Activated gamma-delta T cell treated with Interleukin-2 at 50 U/mL for 16 hours (primary cell): ENCODE measurements around the gene TENM4.
"Not testable (repeated sequence)": the region's sequence is repeated elsewhere in the genome, so short reads cannot be mapped to it uniquely, and the experiment has no call there.

Experiments used
- DNase-seq: peaks from one replicate; pipeline ENCODE4 v3.0.0-alpha.2; 2020

TENM4 gene

DNA sequence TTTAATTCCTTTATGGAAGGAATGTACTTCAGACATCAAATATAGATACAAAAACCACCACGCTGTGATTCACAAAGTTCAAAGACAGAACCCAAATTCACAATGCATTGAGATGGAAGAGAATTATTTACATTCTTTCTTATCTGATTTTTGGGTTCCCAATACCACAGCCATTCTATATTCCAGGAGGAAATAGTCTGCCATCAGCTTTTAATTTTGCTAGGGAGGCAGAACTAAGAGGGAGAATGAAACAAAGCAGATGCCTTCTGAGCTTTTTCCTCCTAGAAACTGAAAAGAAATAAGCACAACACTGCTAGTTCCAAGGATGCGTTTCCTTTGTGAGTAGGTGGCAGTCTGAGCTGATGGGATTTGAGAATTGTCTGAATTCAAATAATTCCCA lies 583.1 kb downstream of the TENM4 start:
- DNase-seq = no peak

GRCh38 chr11:78856211-78856610 lies 584.6 kb downstream of the TENM4 start:
- DNase-seq = no peak

DNA sequence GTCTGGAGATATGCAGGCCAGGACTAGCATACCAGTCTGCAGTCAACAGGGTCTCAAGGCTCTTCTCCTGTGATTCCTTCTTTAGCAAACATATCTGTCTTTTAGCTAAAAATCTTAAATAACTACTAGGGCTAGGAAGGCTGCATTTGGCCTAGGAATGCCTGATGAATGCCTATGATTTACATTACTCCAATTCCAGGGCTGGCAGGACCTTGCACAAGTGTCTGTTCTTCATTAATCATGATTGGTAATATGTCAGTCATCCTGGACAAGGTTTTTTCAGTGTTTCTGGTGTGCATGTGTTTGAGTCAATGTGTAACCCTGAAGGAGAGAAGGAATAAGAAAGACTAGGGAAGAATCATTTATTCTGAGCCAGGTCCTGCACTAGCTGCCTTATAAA lies 585.7 kb downstream of the TENM4 start:
- no peak for DNase-seq

- no peak for DNase-seq
These were observed 587.3 kb downstream of the TENM4 start for GRCh38 chr11:78853521-78853920.

DNA sequence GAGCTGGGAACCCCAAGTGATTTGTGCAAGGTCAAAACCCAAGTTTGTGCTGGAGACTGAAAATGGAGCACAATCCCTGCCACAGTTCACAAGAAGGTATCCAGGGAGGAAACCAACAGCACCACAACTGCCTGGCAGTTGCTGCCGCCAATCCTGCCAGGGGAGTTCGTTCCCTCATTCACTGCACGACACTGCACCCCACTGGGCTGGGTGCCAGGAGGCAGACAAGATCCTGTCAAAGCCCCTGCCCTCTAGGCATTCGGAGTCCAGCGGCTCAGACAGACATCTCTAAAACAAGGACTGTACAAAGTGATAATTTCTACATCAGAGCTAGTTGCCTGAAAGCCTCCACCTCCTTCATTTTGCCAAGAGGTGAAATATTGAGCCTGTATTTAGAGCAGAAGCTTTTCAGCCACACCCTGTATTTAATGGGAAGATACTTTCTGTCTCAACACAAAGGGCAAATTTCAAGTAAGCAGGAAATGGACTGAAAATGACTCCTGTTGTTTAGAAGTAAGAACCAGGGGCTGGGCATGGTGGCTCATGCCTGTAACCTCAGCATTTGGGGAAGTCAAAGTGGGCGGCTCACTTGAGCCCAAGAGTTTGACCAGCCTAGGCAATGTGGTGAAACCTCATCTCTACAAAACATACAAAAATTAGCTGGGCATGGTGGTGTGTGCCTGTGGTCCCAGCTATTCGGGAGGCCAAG lies 588.8 kb downstream of the TENM4 start:
- no peak for DNase-seq

- DNase-seq = no peak
These were observed 590.8 kb downstream of the TENM4 start for GRCh38 chr11:78850078-78850477.

GRCh38 chr11:78846269-78846668 lies 594.6 kb downstream of the TENM4 start:
- DNase-seq = no peak

DNA sequence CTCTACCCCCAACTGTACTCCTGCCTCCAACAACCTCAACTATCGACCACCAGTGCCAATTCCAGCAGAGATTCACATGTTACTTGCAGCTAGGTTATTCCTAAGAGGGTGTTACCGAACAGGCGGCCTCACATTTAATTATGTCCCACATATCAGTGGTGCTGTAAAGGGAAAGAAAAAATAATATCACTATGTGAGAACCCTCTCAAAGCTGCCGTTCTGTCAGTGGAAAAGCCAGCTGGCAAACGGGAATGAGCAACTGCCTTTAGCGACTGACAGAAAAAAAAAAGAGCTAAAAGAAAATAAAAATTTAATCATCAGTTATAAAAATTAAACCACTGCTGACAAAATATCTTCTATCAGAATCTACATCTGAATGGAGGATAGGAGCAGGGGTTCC lies 595.3 kb downstream of the TENM4 start:
- no peak for DNase-seq

DNA sequence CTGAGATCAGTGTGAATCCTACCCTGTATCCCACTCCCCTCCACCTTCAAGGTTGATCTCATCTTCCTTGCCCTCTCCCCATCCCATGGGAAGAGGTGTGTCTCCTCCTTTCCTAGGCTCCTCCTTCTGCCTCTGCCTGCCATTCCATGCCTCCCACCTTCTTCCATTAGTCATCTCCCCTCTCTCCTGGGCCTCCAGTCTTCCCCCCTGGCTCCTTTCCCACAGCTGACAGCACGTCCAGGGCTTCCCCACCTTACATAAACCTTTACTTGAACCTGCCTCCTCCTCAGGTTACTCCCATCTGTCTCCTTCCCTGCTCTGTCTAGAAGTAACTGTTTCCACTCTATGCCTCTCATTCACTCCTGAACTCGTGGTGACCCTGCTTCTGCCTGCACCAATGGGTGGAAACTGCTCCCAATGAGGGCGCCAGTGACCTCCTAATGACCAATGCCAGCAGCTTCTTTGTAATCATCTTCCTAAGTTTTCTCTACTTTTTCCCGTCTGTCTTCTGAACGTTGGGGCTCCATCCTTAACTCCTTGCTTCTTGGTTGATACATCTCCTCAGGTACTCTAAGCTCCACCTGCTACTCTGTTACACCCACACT lies 599.3 kb downstream of the TENM4 start:
- DNase-seq = no peak

GRCh38 chr11:78840623-78841022 lies 600.2 kb downstream of the TENM4 start:
- DNase-seq = no peak

GRCh38 chr11:78840200-78840599 lies 600.6 kb downstream of the TENM4 start:
- no peak for DNase-seq

DNA sequence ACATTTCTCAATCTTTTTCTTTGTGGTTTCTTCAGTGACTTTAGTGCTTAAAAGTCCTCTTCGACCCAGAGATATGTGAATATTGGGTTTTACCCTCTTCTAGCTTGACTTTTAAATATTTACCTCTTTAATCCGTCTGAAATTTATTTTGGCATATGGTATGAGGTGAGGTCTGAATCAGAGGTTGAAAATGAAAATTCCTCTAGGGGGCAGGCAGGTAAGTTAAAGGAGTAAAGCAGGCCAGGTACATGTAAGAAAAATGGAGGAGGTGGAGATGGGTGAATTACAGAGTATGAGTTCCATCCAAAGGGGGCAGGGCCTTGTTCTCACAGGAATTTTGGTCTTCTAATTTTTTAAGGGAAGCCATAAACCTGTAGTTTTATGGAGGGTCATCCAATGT lies 602.4 kb downstream of the TENM4 start:
- no peak for DNase-seq

GRCh38 chr11:78835646-78836045 lies 605.2 kb downstream of the TENM4 start:
- DNase-seq = no peak

DNA sequence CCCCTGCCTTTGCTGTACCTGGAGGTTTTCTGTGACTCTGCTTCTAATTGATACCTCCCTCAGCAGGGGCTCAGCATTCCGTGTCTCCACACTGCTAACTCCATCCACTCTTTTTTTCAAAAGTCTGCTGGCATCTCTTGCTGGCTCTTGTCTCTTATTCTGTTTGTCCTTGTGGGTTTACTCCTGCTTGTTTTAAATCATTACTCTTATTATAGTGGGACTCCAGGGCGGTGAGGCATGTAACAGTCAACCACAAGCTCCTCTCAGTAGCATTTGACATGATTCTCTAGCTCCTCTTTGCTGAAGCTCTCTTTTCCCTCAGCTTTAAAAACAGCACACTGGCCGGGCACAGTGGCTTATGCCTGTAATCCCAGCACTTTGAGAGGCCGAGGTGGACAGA lies 605.9 kb downstream of the TENM4 start:
- DNase-seq = no peak

DNA sequence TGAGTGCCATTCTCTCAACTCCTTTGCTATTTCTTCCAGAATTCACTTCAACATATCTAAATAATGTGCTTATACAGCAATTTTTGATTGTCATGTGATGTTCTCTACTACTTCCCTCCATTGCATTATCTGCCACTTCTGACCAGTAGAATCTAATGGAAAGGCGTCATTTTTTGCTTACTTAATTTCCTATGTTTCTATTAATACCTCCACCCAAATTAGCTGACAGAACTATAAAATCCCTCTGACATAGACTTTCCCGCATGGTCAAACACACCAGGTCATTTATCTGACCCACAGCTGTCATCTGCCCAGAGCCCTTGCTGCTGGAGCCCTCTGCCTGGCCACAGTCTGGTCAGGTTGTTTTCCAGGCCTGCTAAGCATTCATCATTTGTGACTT lies 607.6 kb downstream of the TENM4 start:
- no peak for DNase-seq

GRCh38 chr11:78832226-78832947 lies 608.4 kb downstream of the TENM4 start:
- no peak for DNase-seq

DNA sequence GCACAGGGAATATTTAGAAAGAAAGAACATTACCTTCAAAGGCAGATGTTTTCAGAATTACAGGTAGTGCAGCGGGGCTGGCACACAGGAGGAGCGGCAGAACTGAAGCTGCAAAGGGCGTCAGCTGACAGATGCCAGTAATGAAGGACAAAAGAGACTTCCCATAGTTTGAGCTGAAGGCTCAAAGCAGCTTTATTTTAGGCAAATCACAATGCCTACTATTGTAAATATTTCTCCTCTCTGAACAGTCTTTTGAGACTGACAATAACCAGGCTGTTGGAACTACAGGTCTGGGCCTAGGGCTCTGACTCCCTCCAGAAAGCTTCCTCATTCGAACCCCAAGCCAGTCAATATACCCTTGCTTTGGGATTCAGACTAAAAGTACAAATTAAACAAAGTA lies 609.3 kb downstream of the TENM4 start:
- DNase-seq = no peak

DNA sequence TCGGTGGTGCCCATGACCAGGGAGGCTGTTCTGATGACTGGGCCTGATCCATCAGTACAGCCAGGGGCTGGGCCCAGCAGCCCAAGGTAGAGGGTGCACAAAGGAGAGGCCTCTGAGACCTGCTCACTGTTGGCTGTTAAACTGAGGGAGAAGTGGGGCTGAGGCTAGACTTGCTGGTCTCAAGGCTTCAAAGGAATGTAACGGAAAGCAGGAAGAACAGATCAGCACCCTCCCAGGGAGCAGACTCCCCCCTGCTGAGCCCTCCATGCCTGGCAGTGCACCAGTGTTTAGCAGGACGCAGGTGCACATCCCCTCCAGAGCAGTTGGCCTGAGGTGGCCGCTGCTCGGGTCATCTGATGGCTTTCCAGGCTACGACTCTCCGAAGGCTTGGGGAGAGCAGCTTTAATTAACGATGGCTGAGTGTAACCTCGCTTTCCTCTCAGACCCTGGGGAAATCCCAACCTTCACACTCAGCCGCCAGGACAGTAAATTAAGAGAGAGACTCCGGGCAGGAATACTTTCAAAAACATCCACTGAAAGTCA lies 610.5 kb downstream of the TENM4 start:
- no peak for DNase-seq

- DNase-seq = no peak
These were observed 611.7 kb downstream of the TENM4 start for GRCh38 chr11:78829146-78829545.

- no peak for DNase-seq
These were observed 612.2 kb downstream of the TENM4 start for GRCh38 chr11:78828676-78829075.

- not testable (repeated sequence) for DNase-seq
These were observed 613.5 kb downstream of the TENM4 start for GRCh38 chr11:78827291-78827690.

DNA sequence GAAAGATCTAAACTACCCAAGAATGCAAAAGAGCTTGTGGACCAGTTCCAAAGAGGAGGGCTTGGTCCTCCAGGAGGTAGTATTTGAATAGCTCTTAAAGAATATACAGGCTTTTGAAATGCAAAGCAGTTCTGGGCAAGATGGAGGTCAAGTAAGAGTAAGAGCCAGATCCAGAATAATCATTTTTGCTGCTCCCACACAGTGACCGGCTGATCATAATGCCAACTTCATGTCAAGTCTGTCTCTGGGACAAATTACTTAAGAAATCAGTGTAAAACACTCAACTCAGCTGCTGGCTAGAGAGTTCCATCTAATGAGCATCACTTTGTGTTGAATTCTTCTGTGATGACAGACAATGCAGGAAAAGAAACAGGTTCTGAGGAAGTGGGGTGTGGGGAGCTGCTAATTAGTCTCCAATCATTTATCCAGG lies 615.2 kb downstream of the TENM4 start:
- DNase-seq = no peak

- DNase-seq = no peak
These were observed 617.2 kb downstream of the TENM4 start for GRCh38 chr11:78823588-78823987.

- no peak for DNase-seq
These were observed 617.9 kb downstream of the TENM4 start for GRCh38 chr11:78822931-78823423.
